Large intestine (tissue), 3 donors: Measurements from ENCODE around the gene MAN1C1. TPM values are rescaled to one million over a fixed set of nuclear protein-coding genes. Genes with fewer than 3 reads are reported as not detected.

ENCODE experiments used
- DNase-seq, 2 donors: peaks; one replicate each; pipeline versions ENCODE4 v3.0.0 to v3.0.0-alpha.2; 2013
- H3K27ac ChIP-seq: one replicate; pipeline ENCODE4 v1.5.1; 2013; ENCODE audit warnings: low read length
- H3K27me3 ChIP-seq: 2 replicates; pipeline ENCODE4 v1.6.1; 2013; ENCODE audit warnings: low read length; ENCODE audit not compliant: control insufficient read depth, insufficient read depth
- H3K36me3 ChIP-seq: 2 replicates; pipeline ENCODE4 v1.6.1; 2013; ENCODE audit warnings: low read length; ENCODE audit not compliant: control insufficient read depth, insufficient read depth
- H3K4me1 ChIP-seq: one replicate; pipeline ENCODE4 v1.6.1; 2013; ENCODE audit warnings: low read length; ENCODE audit not compliant: control insufficient read depth, insufficient read depth
- H3K4me3 ChIP-seq: one replicate; pipeline ENCODE4 v1.5.1; 2013; ENCODE audit warnings: low read length
- H3K9me3 ChIP-seq: one replicate; pipeline ENCODE4 v1.6.1; 2013; ENCODE audit warnings: mild to moderate bottlenecking, low read depth, low read length, moderate library complexity; ENCODE audit not compliant: control insufficient read depth
- WGBS: methylation state at CpG from one replicate; pipeline ENCODE4 v1.1.5; 2013; ENCODE audit warnings: low lambda C conversion rate; ENCODE audit not compliant: insufficient coverage; 5-methylcytosine and 5-hydroxymethylcytosine counted together
- polyA plus RNA-seq: library from polyadenylated mRNA; unstranded; fragments of 120-200 nt; gene quantifications from one replicate; pipeline ENCODE4 v1.2.1, GENCODE V29; 2013

The MAN1C1 gene
- polyA plus RNA-seq, 1 donor: 21.2 TPM

GRCh38 chr1:25668931-25669573 lies 52.5 kb downstream of the MAN1C1 start:
- no peaks in the 10 kb centered on the region for H3K27me3 ChIP-seq
- DNase-seq: no peak
- no peak overlapping the region for H3K27ac ChIP-seq
- WGBS: no CpG with 5 or more reads among the region's 9 CpGs
- no peaks in the 10 kb centered on the region for H3K36me3 ChIP-seq
- H3K4me3 ChIP-seq: no peak overlapping the region
- peaks cover 8% of the 10 kb centered on the region for H3K4me1 ChIP-seq
- H3K9me3 ChIP-seq: peaks cover 2% of the 10 kb centered on the region

- Histone ChIP-seq H3K36me3 (no peaks in the 10 kb centered on the region), H3K27me3 (no peaks in the 10 kb centered on the region), H3K27ac (no peak overlapping the region), H3K4me3 (no peak overlapping the region), H3K4me1 (peaks cover 8% of the 10 kb centered on the region), H3K9me3 (peaks cover 2% of the 10 kb centered on the region)
- DNase-seq: no peak
- WGBS: 100% methylated on average over 1 of the region's 4 CpGs
These were observed 53.4 kb downstream of the MAN1C1 start for GRCh38 chr1:25669781-25670567.

GRCh38 chr1:25671929-25672328 lies 55.3 kb downstream of the MAN1C1 start:
- Histone ChIP-seq H3K27ac (no peak overlapping the region), H3K9me3 (peaks cover 2% of the 10 kb centered on the region), H3K4me1 (peaks cover 8% of the 10 kb centered on the region), H3K27me3 (no peaks in the 10 kb centered on the region), H3K36me3 (no peaks in the 10 kb centered on the region), H3K4me3 (no peak overlapping the region)
- no peak for DNase-seq
- WGBS: no CpG with 5 or more reads among the region's 3 CpGs

DNA sequence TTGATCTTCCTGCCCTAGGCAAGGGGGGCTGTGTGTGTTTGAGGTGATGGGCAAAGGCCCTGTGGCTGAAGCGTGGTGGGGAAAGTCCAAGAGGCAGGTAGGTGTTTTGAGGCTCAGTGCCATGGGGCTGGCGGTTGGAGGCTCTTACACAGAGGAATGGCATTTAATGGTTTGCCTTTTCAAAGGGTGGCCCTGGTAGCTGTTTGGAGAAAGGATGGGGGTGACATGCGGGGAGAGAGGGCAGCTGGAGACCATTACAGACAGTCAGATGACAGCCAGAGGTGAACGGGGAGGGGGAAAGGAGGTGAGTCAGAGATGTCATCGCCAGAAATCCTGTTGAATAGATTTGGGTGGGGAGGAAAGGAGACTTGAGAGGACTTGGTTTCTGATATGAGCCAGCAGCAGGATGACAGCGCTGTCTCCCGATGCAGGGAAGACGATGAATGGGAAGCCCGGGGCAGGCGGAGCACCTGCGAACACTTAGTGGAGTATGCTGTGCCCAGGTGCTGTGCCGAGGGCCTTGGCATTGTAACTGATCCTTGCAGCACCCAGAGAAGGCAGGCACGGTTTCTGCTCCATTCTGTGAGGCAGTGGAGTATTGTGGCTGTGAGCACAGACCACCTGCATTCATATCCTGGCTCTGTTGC lies 56.3 kb downstream of the MAN1C1 start:
- no peaks in the 10 kb centered on the region for H3K4me1 ChIP-seq
- H3K27ac ChIP-seq: no peak overlapping the region
- H3K27me3 ChIP-seq: no peaks in the 10 kb centered on the region
- peaks cover 2% of the 10 kb centered on the region for H3K9me3 ChIP-seq
- H3K36me3 ChIP-seq: no peaks in the 10 kb centered on the region
- WGBS: no CpG with 5 or more reads among the region's 13 CpGs
- H3K4me3 ChIP-seq: no peak overlapping the region
- no peak for DNase-seq

GRCh38 chr1:25673456-25673855 lies 56.9 kb downstream of the MAN1C1 start:
- peaks cover 2% of the 10 kb centered on the region for H3K9me3 ChIP-seq
- H3K36me3 ChIP-seq: no peaks in the 10 kb centered on the region
- H3K4me1 ChIP-seq: no peaks in the 10 kb centered on the region
- no peak for DNase-seq
- H3K27ac ChIP-seq: no peak overlapping the region
- H3K27me3 ChIP-seq: no peaks in the 10 kb centered on the region
- H3K4me3 ChIP-seq: no peak overlapping the region
- WGBS: no CpG with 5 or more reads among the region's 3 CpGs

DNA sequence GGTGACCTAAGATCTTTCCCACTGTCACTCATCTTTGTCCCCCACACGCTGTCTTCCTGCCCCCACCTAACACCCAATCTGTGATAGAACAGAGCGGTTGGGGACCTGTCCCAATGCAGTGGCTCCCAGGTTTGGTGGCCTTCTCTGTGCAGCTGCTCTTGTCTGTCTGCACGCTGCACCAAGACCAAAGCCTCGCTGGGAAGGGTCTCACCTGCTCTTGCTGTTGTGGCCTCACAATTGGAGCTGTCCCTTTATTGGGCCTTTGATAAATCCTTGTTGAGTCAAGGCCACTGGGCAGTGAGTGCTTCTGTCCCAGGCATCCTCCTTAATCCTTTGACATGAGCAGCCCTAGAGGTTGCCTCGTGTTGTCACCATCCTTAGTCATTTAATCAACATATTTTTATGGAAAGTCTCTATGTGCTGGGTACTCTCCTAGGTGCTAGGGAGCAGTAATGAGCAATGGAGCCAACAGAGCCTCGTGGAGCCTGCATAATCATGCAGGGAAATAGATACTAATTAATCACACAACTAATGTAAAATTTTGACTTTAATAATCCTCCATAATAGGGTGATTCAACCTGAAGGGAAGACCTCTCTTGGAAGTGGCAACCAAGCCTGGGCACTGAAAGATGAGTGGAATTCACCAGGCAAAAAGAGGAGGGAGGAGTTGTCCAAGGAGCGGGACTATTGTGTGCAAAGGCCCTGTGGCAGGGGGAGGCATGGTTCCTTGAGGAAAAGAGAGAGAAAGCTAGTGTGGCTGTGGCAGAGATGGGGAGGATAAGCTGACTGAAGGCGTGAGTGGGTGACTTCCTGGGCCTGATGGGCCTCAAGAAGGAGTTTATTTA lies 57.6 kb downstream of the MAN1C1 start:
- 100% methylated on average over 1 of the region's 8 CpGs for WGBS
- H3K4me1 ChIP-seq: no peaks in the 10 kb centered on the region

GRCh38 chr1:25674807-25675084 lies 58.2 kb downstream of the MAN1C1 start:
- no peaks in the 10 kb centered on the region for H3K36me3 ChIP-seq

More for the DNA sequence above, 57.6 kb downstream of the MAN1C1 start:
- Histone ChIP-seq H3K27ac (no peak overlapping the region), H3K9me3 (peaks cover 2% of the 10 kb centered on the region), H3K4me3 (no peak overlapping the region), H3K36me3 (no peaks in the 10 kb centered on the region), H3K27me3 (no peaks in the 10 kb centered on the region)
- DNase-seq: no peak

DNA sequence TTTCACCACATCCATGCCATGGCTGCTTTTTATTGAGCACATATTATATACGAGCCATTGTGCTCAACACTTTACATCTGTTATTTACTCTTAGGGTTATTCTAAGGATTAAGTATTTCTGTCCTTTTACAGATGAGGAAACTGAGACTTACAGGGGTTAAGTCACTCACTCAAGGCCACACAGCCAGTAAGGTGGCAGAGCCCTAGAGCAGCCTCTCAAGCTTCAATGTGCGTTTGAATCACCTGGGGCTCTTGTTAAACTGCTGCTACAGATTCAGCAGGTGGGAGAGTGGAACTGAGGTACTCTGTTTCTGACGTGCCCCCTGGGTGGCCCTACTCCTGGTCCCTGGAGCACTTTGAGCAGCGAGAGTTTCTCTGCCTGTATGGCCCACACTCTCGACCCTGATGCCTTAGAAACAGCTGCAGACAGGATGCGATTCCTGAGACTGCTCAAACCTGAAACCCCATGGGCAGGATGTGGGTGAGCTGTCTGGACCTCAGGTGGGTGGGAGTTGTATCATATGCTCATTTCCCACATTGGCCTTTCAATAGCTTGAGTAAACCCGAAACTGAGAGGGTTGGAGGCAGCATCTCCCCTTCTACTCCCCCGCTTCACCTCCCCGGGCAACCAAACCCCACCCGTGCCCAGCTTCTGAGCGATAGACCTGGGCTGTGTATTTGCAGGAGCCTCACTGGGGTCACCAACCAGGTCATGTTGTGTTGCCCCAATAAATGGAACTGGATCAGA lies 59.3 kb downstream of the MAN1C1 start:
- Histone ChIP-seq H3K4me1 (no peaks in the 10 kb centered on the region), H3K9me3 (peaks cover 2% of the 10 kb centered on the region), H3K27ac (no peak overlapping the region), H3K4me3 (no peak overlapping the region), H3K27me3 (no peaks in the 10 kb centered on the region), H3K36me3 (no peaks in the 10 kb centered on the region)
- no CpG with 5 or more reads among the region's 11 CpGs for WGBS
- DNase-seq: no peak

More at GRCh38 chr1:25674807-25675084, 58.2 kb downstream of the MAN1C1 start:
- Histone ChIP-seq H3K27ac (no peak overlapping the region), H3K4me3 (no peak overlapping the region), H3K4me1 (no peaks in the 10 kb centered on the region), H3K9me3 (peaks cover 2% of the 10 kb centered on the region), H3K27me3 (no peaks in the 10 kb centered on the region)
- DNase-seq: no peak
- WGBS: 100% methylated on average over 1 of the region's 3 CpGs

- DNase-seq: no peak
- Histone ChIP-seq H3K27me3 (no peaks in the 10 kb centered on the region), H3K4me1 (no peaks in the 10 kb centered on the region), H3K36me3 (no peaks in the 10 kb centered on the region), H3K9me3 (peaks cover 2% of the 10 kb centered on the region), H3K4me3 (no peak overlapping the region), H3K27ac (no peak overlapping the region)
- WGBS: no CpG with 5 or more reads among the region's 3 CpGs
These were observed 59.9 kb downstream of the MAN1C1 start for GRCh38 chr1:25676488-25676887.
